Adrenal gland (tissue), 5 donors: ENCODE measurements around the gene GARS1.

Source experiments
- CTCF ChIP-seq, 6 experiments: fragments of 450-650 bp in 4 of 6; fragments of 200-600 bp in 2 of 6; sonication (generic) in 1 of 6; IDR thresholded peaks; 1 replicate in 5 of 6; 2 replicates in 1 of 6; pipeline versions ENCODE4 v1.5.1 to v1.8.0; 2016 to 2021; ENCODE audit warnings: antibody characterized with exemption in 6 of 6, mild to moderate bottlenecking in 2 of 6, moderate library complexity in 1 of 6
- POLR2A ChIP-seq, 2 donors: fragments of 450-650 bp; IDR thresholded peaks; one replicate each; pipeline ENCODE4 v1.6.1; 2017; ENCODE audit warnings: antibody characterized with exemption in 2 of 2, mild to moderate bottlenecking in 2 of 2, moderate library complexity in 1 of 2
- donor health status: DM: no; HTN: no; CAD: no.

- no peak for TF ChIP-seq CTCF (IDR thresholded peaks at IDR 0.05)
- no peak for TF ChIP-seq POLR2A (IDR thresholded peaks at IDR 0.05)
Measured at GRCh38 chr7:30683306-30683705, 88.6 kb downstream of the GARS1 start.
